Measurements from ENCODE around the gene PRKN. TPM values are rescaled to one million over a fixed set of nuclear protein-coding genes. Genes with fewer than 3 reads are reported as not detected.
"Not testable (repeated sequence)": the region's sequence is repeated elsewhere in the genome, so short reads cannot be mapped to it uniquely, and the experiment has no call there.

Gene PRKN
- polyA plus RNA-seq, 3 donors = 8.3 to 11.0 (median 9.2) TPM

DNA sequence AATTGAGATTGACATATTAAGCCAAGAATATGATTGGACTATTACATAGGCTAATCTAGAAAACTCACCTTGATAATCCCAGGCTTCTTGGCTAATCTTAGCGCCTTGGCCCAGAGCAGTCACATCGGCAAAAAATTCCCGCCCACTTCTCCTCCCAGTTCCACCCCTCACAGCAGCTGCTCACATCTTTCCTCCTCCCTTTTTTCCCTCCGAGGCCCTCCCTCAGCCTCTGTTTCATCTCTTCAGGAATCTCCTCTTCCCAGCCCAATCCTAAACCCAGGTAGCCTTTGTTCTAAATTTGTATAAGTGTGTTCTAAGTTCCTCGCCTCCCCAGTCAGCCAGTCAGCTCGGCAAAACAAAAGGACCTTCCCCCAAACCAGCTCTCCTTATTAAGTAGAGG is 184.3 kb downstream of the PRKN start:
- no peak for DNase-seq (ENCODE audit: low read depth in 3 of 3, low spot score in 2 of 3)

DNA sequence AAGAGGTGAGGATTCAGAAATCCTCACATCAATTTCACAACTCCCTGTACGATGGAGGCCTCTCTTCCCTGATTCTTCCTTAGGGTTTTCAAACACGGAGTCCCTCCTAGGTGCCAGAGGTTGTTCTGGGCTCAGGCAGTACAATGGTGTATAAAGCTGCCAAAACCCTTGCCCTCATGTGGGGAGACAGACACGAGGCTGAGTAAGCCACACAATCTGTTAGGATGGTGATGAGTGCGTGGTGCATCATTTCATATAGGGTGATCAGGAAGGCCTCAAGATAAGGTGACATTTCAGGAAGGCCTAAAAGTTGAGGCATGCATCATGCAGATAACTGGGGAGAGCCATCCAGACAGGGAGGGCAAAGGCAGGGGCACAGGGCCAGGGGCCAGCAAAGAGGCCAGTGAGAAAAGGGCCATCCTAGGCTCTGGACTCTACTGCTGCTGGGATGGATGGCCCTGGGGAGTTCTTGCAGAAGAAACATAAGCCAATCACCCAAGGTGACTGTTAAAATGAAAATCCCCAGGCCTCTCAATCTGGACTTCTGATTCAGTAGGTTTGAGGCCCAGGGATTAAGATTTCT is 186.5 kb downstream of the PRKN start:
- DNase-seq (ENCODE audit: low read depth in 3 of 3, low spot score in 2 of 3) = no peak

DNA sequence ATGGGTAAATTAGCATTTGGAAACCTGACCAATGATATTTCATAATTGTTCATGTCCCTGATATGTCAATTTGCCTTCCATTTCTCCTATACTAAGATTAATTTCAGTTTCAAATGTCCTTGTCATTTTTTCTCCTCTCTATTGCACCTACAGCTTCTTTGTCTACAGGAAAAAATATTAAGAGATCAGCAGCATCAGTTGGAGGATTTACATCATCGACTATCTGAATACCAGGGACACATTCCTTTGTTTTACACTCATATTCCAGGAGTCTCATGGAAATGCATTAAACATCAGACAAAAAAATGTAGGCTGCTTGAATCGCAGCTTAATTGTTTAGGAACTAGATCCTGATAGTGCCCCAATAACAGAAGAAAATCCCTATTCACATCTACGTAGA is 188.2 kb downstream of the PRKN start:
- no peak for DNase-seq (ENCODE audit: low read depth in 3 of 3, low spot score in 2 of 3)

DNA sequence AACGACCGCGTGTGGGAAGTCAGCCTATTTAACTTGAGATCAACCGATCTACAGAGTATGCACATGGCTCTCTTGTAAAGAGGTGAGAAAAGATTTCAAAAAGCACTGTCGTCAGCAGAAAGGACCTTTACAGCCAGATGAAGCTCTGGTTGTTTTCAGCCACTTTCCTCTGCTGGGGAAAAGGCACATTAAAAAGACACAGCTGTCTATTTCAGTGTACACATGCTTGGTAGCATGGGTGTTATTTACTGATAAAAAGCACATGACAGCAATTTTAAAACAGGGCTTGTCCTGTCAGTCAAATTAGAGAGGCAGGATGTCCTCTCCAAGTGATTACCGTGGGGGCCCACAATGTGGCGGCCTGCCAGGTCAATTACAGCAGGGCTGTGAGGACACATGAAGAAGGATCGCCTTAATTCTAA is 188.9 kb downstream of the PRKN start:
- peak in 1 of 3 donors; percentile 1 for DNase-seq (ENCODE audit: low read depth in 3 of 3, low spot score in 2 of 3)

DNA sequence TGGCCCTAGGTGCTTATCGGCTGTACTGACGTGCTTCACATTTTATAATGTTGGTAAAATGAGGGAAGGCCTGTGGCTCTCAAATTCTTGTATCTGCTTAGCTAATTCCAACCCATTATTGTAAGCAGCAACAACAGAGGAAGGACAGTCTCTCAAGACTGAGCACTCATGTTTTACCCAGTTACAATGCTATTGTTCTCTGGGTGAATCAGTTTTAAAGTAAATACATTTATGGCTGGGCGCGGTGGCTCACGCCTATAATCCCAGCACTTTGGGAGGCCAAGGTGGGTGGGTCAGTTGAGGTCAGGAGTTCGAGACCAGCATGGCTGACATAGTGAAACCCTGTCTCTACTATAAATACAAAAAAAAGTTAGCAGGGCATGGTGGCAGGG is 194.6 kb downstream of the PRKN start:
- DNase-seq (ENCODE audit: low read depth in 3 of 3, low spot score in 2 of 3) = no peak

DNA sequence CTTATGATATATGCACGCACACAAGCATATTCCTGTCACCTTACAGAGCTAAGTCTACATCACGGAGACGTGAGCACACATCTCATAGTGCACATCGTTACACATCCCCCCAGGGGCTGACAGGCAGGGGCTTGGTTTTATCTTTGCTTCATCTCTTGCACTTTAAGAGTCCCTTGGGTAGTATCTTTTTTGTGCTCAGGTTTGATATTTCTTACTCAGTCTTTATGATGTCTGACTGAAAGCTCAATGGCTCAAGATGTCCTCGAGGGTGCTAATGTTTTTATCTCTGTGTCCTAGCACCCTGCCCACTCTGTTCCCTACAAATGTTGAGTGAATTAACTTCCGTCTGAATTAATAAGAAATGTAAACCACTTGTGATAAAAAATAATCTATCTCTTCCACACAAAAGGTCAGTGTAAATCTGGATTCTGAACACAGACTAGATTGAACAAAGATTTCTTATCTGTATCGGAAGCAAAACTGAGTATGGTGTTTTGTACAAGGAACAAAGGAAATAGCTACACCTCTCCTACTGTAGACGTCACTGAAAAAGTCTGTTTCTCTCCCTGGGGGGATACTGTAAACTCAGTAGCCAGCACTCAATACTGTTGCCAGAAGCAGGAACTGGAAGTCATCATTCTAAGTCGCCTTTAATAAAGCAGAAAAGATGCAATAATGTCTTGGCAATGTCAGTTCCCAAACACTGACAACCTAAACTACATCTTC is 195.1 kb downstream of the PRKN start:
- DNase-seq (ENCODE audit: low read depth in 3 of 3, low spot score in 2 of 3) = no peak

DNA sequence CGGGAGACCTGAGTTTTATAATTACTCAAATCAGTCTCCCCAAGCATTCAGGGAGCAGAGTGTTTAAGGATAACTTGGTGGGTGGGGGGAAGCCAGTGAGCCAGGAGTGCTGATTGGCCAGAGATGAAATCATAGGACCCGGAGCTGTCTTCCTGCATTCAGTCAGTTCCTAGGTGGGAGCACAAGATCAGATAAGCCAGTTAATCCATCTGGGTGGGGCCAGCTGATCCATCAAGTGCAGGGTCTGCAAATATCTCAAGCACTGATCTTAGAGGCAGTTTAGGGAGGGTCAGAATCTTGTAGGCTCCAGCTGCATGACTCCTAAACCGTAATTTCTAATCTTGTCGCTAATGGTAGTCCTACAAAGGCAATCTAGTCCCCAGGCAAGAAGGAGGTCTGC is 196.2 kb downstream of the PRKN start:
- DNase-seq (ENCODE audit: low read depth in 3 of 3, low spot score in 2 of 3) = not testable (repeated sequence)

DNA sequence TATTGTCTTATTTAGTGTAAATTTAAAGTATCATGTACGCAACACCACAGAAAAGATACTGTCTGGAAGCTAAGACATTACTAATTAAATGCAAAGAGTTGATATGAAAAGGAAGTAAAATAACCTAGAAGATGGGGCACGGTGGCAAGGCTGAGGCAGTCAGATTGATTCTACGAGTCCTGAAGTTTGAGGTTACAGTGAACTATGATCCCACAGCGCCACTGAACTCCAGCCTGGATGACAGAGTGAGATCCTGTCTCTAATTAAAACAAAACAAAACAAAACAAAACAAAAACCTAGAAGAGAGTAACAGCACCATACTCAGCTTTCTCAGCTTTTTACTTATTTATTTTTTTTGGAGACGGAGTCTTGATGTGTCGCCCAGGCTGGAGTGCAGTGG is 199.0 kb downstream of the PRKN start:
- no peak for DNase-seq (ENCODE audit: low read depth in 3 of 3, low spot score in 2 of 3)

DNA sequence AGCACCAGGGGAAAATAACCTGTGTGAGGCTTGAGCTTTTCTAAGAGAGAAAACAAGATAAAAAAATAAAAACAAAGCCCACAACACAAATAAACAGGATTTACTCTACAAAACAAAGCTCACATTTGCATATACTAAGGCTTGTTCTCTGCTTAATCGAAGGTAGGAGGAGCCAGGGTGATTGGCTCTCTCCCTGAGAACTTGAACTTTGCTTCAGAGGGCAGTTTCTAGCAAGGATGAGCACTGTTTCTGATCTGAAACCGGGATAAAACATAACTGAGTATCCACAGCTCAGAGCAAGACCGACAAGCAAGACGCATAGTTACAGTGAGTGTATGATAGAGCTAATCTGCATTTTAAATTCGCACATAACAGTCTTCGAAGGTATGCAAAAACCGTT is 200.6 kb downstream of the PRKN start:
- DNase-seq (ENCODE audit: low read depth in 3 of 3, low spot score in 2 of 3) = no peak

DNA sequence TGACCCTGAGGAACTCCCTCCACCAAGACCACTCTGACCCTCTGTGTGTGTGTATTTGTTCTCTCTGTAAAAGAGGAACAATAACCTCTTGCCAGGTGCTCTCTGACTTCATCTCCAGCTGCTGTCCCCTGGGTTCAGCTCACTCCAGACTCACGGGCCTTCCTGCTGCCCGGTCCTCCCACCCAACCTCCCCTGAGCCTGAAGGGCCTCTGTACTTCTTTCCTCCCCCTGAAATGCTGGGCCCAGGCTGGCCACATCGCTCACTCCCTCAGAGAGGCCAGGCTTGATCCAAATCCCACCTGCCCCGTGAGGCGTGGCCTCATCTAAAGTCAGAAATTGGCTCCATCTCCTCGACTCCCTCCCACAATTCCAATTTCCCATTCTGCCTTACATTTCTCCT is 202.4 kb downstream of the PRKN start:
- no peak for DNase-seq (ENCODE audit: low read depth in 3 of 3, low spot score in 2 of 3)

DNA sequence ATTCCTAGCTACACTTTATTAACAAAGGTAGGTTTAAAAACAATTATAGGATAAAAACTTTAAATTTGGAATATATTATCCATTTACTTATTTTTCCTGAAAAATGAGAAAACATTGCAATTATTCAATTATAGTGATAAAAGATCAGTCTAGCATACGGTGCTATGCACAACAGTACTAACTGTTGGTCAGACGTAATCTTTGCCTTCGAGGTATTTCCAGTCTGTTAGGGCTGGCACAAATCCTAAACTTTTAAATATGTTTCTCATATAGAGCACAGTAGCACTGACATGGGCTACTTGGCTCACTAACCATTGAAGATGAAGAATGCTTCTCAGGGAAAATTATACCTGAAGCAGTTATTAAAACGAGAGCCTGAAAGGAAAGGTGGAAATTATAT is 214.8 kb downstream of the PRKN start:
- DNase-seq (ENCODE audit: low read depth in 3 of 3, low spot score in 2 of 3) = no peak

DNA sequence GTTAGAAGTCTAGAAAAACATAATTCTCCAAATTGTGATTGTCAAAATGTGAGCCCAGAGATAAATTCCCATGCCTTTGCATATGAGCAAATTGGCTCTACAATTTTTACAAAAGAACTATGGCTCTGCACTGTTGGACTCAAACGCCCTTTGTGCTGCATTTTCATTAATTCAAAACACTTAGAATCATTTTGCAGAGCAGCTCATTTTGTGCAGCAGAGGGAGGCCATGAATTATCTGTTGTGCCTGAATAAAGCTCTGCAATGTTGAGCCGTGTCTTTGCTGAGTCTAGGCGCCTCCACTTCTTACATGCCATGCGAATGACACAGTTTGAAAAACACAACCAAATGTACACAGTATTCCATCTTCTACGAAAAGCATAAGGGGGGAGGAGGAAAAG is 230.2 kb downstream of the PRKN start:
- no peak for DNase-seq (ENCODE audit: low read depth in 3 of 3, low spot score in 2 of 3)

DNA sequence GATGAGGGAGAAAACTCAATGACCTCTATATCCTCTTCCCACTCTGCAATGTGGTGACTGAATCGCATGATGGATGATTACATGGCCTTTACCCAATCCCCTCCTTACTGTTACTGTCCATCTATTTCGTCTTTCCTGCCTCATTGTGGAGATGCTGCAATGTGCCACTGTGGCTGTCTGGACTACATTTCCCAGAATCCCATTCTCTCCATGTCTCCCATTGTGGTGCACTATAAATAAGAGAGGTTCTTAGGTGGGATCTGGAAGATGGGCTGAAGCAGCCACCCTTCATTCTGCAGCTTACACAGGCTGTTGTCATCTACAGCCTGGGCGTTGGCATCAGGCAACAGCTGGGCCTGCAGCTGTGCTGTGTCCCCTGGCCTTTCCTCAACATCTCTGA is 233.6 kb downstream of the PRKN start:
- DNase-seq (ENCODE audit: low read depth in 3 of 3, low spot score in 2 of 3) = no peak

DNA sequence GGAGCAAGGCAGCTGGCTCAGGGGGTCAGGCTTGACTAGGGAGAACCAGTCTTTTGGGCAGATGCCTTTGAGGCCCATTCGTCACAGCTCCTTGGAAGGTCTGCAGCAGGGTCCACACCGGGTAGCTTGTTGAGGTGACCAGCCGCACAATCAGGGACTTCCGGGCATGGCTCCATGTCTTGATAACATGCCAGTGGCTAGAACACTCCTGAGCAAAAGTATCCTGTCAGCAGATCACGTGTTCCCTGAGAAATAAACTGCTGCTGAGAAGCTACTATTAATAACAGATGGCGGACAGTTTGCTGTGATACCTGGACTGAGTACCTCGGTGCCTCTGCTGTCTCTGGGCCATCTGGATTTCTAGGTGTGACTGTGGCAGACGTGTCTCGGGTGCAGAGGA is 235.9 kb downstream of the PRKN start:
- DNase-seq (ENCODE audit: low read depth in 3 of 3, low spot score in 2 of 3) = no peak

DNA sequence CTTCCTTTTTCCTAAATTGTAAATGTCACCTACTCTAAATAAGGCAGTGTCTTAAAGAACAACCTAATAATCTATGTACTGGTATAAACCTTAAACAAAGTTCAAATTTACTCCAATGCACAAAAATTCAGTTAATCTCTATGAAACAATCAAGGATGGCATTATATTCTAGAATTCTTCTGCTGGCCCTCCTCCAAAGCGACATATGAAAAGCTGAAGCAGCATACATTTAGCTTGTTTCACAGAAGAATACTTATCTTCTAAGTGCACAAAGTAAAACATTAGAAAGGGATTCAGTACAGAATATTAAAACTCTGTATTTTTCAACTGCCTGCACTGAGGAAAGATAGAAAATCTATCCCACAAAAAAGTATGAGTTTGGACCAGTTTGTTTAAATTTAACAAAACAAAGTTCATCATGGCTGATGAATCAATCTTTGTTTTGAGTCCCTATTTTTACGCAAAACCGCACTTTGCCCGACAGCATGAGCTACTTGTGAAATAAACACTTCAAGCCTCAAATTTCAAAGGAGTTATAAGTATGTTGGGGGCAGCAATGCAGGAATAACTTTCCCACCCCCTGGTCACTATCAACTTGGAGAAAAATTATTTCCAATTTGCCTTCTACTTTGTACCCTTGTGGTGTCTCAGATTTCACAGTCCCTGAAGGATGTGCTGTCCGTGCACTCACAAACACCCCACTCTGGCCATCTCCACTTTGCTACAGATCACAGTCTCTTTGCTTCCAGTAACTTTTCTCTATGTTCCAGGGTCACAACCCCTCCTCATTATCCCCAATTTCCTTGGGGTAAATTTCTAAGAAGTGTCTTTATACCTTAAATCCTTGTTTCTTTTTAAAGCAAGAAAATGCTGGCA is 238.2 kb downstream of the PRKN start:
- no peak for DNase-seq (ENCODE audit: low read depth in 3 of 3, low spot score in 2 of 3)

DNA sequence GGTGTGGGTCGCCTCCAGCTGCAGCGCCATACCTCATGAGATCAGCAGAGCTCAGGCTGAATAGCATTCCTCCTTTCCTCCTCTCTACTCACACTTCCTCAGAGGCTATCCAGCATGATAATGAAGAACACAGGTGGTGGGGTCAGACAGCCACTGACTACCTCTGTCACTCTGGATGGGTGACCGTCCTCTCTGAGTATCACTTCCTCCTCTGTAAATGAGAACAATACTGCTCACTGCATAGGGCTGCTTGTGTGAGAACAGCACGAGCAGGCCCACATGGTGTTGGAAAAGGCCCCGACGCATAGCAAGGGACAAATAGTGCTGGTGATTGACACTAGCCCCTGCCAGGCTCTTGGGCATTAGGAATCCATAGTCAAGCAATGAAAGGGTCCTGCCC is 239.1 kb downstream of the PRKN start:
- no peak for DNase-seq (ENCODE audit: low read depth in 3 of 3, low spot score in 2 of 3)

DNA sequence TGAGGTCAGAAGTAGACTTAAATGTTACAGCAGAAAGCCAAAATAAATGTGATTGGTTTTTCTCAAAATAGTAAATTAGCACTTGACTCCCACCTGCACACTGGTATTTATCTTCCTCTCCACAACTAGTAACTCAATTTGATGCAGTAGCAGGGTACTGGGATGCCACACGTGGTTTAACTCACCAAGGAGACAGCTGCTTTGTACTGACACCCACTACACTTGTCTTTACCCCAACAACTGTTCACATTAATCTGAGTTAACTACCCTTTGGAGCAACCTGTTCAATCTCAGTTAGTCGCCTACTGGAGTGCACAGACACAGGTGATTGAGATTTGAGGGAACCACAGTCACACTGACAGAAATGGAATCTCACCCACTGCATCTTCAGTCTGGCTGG is 242.1 kb downstream of the PRKN start:
- no peak for DNase-seq (ENCODE audit: low read depth in 3 of 3, low spot score in 2 of 3)

DNA sequence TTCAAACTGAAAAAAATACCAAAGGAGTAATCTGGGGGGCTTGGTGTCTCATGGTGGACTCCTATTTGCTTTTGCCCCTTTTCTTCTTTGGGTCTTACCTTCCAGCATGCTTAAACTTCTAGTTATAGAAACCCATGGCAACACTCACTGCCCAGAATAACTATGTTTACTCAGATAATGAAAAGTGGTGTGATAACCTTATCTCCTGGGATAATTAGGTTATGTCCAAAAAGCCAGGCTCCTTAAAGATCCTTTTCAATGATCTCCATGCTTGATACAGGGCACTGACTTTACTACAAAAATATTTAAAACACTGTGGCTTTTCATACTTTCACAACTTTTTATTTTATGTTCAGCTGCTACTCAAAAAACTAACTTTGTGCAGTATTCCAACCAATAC is 245.6 kb downstream of the PRKN start:
- no peak for DNase-seq (ENCODE audit: low read depth in 3 of 3, low spot score in 2 of 3)

DNA sequence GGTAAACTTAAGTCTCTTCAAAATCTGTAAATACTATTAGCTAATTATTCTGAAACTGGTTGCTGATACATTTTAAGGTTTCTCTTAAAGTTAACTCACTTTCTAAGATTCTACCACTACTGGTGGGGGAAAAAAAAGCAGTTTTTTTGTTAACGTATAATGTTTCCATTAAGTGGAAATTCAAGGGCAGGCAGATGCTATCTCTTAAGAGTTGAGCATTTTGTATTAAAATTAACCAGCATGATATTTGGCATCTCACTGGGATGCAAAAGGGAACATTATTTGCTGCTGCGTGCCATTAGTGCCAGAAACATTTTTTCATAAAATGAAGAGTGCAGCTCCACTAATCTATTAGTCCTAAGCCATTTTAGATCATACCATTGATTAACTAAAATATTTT is 246.2 kb downstream of the PRKN start:
- no peak for DNase-seq (ENCODE audit: low read depth in 3 of 3, low spot score in 2 of 3)

DNA sequence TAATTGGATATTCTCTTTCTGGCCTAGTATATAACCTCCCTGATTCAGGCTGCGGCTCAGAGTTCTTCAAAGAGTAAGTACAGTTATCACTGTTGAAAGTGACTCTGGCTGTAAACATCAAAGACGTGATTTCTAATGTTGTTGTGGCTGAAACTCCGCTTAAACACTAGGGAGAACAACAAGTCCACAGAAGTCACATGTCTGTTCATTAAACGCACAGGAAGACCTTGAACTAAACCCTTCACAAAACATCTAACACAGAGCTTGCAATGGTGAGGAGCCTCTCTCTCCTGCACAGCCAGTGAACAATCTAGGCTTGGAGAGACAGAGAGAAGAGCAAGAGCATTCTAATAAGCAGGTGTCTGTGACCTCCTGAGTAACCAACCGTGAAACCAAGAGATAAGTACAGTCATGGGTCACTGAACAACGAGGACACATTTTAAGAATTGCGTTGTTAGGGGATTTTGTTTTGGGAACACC is 249.3 kb downstream of the PRKN start:
- DNase-seq (ENCODE audit: low read depth in 3 of 3, low spot score in 2 of 3) = no peak

DNA sequence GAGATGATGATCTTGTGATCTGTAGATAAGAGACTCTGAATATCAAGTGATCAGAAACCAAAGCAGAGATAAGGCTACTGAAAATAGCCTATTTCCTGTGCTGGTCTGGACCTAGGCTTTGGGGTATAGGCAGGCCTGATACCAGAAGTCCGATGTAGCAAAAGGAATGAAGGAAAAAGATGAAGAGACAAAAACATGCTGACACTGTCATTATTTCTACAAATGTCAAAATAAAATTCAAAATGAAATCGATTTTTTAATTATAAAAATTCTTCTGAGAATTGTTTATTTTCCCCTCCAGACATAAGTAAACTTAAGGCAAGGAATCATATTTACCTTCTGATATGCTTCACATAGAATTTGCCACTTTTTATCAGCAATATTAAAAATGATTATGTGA is 252.8 kb downstream of the PRKN start:
- no peak for DNase-seq (ENCODE audit: low read depth in 3 of 3, low spot score in 2 of 3)

DNA sequence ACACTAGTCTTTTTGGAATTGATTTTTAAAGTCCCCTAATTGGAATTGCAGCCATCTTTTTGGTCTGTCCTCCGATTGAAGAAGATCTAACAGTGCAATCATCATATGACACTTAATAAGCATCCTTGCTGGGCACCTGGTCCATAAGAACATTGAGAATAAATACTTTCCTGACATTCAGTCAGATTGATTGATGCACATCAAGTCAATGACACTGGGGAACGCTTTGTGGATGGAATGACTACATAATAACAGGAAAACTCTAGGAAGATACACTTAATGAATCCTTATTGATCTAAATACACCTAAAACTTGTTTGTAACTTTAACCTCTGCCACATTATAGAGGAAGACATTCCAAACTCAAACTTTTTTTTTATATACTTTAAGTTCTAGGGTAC is 255.7 kb downstream of the PRKN start:
- DNase-seq (ENCODE audit: low read depth in 3 of 3, low spot score in 2 of 3) = no peak
